Measurements from ENCODE around the gene CYB5D1.
"Not testable (repeated sequence)": the region's sequence is repeated elsewhere in the genome, so short reads cannot be mapped to it uniquely, and the experiment has no call there.

The CYB5D1 gene

GRCh38 chr17:7856811-7857712 is 741 bp upstream of the CYB5D1 start, which contains the start of gene NAA38:
NAA38 (minus strand) TSS chr17:7857559; CDS start chr17:7857463, 96 bp downstream.
- DNase-seq = peak; percentile 98

DNA sequence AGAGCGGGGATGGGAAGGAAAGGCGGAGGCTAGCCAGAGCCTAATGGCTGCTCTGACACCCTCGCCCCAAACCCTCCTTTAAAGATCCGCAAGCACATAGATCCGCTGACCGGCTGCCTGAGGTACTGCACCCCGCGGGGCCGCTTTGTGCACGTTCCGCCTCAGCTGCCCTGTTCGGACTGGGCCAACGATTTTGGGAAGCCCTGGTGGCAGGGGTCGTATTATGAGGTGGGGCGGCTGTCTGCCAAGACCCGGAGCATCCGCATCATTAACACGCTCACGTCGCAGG is 663 bp downstream of the CYB5D1 start:
- DNase-seq = peak; percentile 24

DNA sequence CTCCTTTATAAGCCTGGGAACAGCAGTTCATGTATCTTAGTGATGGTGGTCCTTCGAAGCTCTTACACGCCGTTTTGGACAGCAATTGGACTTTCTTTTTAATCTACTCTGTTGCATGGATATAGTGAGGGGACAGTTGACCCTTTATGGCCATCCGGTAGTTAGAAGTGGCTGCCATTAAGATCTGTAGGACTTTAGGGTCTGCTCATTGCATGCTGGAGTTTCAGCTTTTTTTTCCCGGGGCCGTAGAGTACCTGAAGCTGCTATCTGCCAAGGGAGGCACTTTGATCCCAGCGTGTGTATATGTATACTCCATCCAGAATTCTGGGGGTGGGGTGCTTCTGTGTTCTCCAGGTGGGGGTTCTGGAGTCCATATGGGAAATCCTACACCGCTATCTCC is 1.2 kb downstream of the CYB5D1 start:
- DNase-seq = no peak

DNA sequence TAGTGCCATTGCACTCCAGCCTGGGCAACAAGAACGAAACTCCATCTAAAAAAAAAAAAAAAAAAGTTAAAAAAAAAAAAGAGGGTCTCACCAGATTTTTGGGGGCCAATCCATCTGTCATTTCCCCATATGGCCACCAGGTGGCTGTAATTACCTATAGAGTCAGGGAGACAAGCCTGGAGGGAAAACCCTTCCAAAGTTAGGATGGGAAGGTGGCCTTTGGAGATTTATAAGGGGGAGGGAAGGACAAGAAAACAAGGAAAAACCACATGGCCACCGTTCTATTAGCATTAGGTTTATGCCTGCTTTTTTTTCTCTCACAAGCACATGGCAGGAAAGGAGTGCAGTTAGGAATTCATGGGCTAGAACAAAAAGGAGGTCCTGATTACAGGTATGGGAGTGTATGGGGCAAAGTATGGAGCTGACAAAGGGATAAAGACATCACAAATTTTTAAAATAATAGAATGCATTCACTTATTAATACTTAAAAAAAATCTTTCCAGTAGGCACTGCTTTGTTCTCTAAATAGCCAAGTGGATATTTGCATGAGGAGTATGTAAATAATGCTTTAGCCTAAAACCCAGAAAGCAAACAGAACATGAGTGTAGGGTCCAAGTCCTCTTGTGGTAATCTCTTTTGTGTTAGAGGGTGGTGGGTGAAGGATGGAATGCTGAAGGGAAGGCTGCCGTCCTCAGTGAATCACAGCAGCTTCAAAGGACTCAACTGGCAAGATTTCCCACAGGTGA is 5.1 kb downstream of the CYB5D1 start:
- DNase-seq = peak; percentile 56

DNA sequence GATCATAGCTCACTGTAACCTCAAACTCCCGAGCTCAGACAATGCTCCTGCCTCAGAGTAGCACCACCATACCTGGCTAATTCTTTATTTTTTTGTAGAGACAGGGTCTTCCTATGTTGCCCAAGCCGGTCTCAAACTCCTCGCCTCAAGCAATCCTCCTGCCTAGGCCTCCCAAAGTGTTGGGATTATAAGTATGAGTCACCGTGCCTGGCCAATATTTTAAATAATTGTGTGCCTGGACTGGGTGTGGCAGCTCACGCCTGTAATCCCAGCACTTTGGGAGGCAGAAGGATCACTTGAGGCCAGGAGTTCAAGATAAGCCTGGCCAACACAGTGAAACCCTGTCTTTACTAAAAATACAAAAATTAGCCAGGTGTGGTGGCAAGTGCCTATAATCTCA is 6.6 kb downstream of the CYB5D1 start:
- not testable (repeated sequence) for DNase-seq

GRCh38 chr17:7864995-7865650 is 7.3 kb downstream of the CYB5D1 start:
- no peak for DNase-seq

- DNase-seq = no peak
Measured at GRCh38 chr17:7867881-7868329, 10.1 kb downstream of the CYB5D1 start.

GRCh38 chr17:7873051-7873450 is 15.2 kb downstream of the CYB5D1 start:
- DNase-seq = no peak

- DNase-seq = no peak
Measured at GRCh38 chr17:7875804-7876370, 18.1 kb downstream of the CYB5D1 start.

GRCh38 chr17:7878234-7878633 is 20.4 kb downstream of the CYB5D1 start:
- no peak for DNase-seq

DNA sequence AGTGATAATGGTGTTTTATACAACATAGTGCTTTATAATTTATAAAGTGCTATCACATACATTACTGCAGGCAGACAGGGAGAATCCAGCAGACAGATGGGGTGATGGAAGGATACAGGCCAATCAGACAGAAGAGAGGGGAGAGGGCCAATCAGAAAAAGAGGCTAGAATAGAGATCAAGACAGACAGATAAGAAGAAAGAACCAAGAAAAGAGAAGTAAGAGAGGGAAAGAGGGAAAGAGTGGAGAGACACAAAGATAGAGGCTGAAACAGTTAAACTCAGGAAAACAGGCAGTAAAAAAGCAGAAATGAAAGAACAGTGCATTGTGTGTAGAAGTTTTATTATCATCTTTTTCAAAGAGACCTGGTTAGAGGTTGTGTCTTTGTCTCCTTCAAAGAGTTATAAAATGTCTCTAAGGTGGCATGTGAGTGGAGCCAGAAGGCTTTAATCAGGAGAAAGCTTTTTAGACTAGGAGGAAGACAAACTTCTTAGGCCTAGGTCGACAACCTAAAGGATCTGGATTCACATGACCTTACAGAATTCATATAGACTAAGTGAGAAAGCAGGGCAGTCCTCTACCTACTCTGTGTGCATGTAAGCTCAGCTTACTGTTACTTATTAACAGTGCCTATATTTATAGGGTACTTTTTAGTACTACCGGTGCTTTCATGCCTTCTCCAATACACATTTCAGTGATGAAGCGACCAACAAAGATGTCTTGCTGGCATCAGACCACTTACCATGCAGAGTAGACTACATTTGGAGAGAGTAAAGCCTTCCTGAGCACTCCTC is 22.5 kb downstream of the CYB5D1 start:
- DNase-seq = no peak

GRCh38 chr17:7881276-7882054 is 23.7 kb downstream of the CYB5D1 start:
- peak; percentile 52 for DNase-seq

GRCh38 chr17:7882068-7882467 is 24.3 kb downstream of the CYB5D1 start:
- DNase-seq = peak; percentile 52

GRCh38 chr17:7882629-7883028 is 24.8 kb downstream of the CYB5D1 start:
- DNase-seq = no peak

DNA sequence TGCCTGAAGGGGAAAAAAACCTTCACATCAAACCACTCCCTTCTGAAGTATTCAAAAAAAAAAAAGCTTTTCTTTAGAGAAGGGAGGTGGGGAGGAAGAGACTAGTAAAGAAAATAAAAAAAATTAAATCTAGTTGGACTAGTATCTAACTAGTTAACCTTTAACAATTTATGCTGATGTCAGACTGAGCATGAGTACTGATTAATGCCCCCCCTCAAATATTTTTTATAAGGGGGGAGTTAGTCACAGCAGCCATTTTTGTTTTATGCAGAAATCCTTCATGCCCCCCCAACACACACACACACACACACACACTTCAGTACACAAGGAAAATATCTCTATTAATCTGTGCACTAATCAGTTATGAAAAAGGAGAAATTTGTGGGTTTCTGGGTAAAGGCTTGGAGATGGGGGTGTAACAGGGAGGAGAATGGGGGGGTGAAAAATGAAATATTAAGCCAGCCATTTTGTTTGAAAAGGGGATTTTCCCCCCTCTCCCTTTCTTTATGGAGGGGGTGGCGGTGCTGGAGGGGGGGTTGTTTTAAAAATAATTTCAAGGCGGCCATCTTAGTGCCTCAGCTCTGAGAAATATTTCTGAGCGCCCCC is 26.1 kb downstream of the CYB5D1 start:
- peak; percentile 28 for DNase-seq

DNA sequence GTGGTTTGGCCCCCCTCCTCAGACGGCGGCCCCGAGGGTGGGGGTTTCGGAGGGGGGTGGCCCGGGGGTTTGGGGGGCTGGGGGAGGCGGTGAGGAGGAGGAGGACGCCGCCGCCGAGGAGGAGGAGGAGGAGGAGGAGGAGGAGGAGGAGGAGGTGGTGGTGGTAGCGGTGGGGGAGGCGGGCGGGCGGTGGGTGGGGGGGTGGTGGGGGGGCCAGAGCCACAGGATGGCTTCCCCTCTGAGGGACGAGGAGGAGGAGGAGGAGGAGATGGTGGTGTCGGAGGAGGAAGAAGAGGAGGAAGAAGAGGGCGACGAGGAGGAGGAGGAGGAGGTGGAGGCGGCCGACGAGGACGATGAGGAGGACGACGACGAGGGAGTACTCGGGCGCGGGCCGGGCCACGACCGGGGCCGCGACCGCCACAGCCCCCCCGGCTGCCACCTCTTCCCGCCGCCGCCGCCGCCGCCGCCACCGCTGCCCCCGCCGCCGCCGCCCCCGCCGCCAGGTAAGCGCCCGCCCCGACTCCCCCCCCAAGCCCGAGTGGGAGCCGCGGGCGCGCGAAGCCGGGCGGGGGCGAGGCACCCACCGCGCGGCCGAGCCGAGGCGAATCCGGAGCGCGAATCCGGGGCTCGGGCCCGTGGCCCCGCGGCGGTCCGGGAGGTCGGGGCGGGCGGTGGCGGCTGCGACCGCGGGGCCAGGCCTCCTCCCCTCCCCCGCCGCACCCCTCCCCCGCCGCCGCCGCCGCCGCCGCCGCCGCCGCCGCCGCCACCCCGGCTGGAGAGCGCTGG is 27.0 kb downstream of the CYB5D1 start:
- DNase-seq = no peak

- DNase-seq = peak; percentile 55
Measured at GRCh38 chr17:7885367-7886226, 27.8 kb downstream of the CYB5D1 start.

- peak; percentile 53 for DNase-seq
Measured at GRCh38 chr17:7886227-7887037, 28.6 kb downstream of the CYB5D1 start.
